Neural cell (in vitro differentiated cells): ENCODE measurements around the gene EIF3D. TPM values are rescaled to one million over a fixed set of nuclear protein-coding genes. Genes with fewer than 3 reads are reported as not detected.

Experiments used
- H2AFZ ChIP-seq: fragments of 200-600, 300-800 bp; sonication (generic), shearing (Covaris generic); 2 replicates; pipeline ENCODE4 v1.6.0; 2014; ENCODE audit warnings: low read depth, mild to moderate bottlenecking, antibody characterized with exemption, low read length, moderate library complexity
- H3F3A ChIP-seq: fragments of 200-600 bp; shearing (Covaris generic); 2 replicates; pipeline ENCODE4 v1.6.1; 2016; ENCODE audit warnings: mild to moderate bottlenecking, moderate library complexity, mixed read lengths, antibody characterized with exemption, low read length; ENCODE audit not compliant: insufficient read depth, poor library complexity, severe bottlenecking
- H3K27ac ChIP-seq: fragments of 200-600, 300-800 bp; sonication (generic), shearing (Covaris generic); 2 replicates; pipeline ENCODE4 v1.5.1; 2014; ENCODE audit warnings: mild to moderate bottlenecking, low read length, moderate library complexity
- H3K27me3 ChIP-seq: fragments of 300-800, 200-600 bp; sonication (generic), shearing (Covaris generic); 2 replicates; pipeline ENCODE4 v1.6.0; 2014; ENCODE audit warnings: mild to moderate bottlenecking, low read depth, low read length, moderate library complexity; ENCODE audit not compliant: insufficient read depth
- H3K36me3 ChIP-seq: fragments of 300-800, 200-600 bp; sonication (generic), shearing (Covaris generic); 2 replicates; pipeline ENCODE4 v1.5.1; 2014; ENCODE audit warnings: mild to moderate bottlenecking, antibody characterized with exemption, low read length, moderate library complexity; ENCODE audit not compliant: insufficient read depth
- H3K4me2 ChIP-seq: fragments of 300-800, 200-600 bp; sonication (generic), shearing (Covaris generic); 2 replicates; pipeline ENCODE4 v1.6.0; 2014; ENCODE audit warnings: mild to moderate bottlenecking, low read length
- H3K4me3 ChIP-seq: fragments of 300-800, 200-600 bp; sonication (generic), shearing (Covaris generic); 2 replicates; pipeline ENCODE4 v1.5.1; 2014; ENCODE audit warnings: mild to moderate bottlenecking, low read length, moderate library complexity
- H3K79me2 ChIP-seq: fragments of 200-600 bp; shearing (Covaris generic); replicated peaks from 2 replicates; pipeline ENCODE4 v1.6.0; 2014; ENCODE audit warnings: mild to moderate bottlenecking, low read length, moderate library complexity; ENCODE audit not compliant: insufficient read depth
- H3K9ac ChIP-seq: fragments of 300-800, 200-600 bp; sonication (generic), shearing (Covaris generic); 2 replicates; pipeline ENCODE4 v1.6.1; 2016; ENCODE audit warnings: mild to moderate bottlenecking, low read length, mixed read lengths
- H3K9me2 ChIP-seq: fragments of 200-600 bp; shearing (Covaris generic); 2 replicates; pipeline ENCODE4 v1.6.1; 2016; ENCODE audit warnings: mild to moderate bottlenecking, low read length, mixed read lengths; ENCODE audit not compliant: insufficient read depth
- H3K9me3 ChIP-seq: fragments of 200-600, 300-800 bp; sonication (generic), shearing (Covaris generic); 2 replicates; pipeline ENCODE4 v1.6.1; 2016; ENCODE audit warnings: mild to moderate bottlenecking, mixed run types, low read length, moderate library complexity, mixed read lengths
- H4K20me1 ChIP-seq: fragments of 200-600 bp; shearing (Covaris generic); 2 replicates; pipeline ENCODE4 v1.6.1; 2016; ENCODE audit warnings: mild to moderate bottlenecking, mixed run types; ENCODE audit not compliant: insufficient read depth
- EP300 ChIP-seq: fragments of 450-650 bp; conservative IDR thresholded peaks from 2 replicates; pipeline ENCODE4 v1.6.1; 2014; ENCODE audit warnings: antibody characterized with exemption, mild to moderate bottlenecking, moderate library complexity; ENCODE audit not compliant: poor library complexity, severe bottlenecking
- EZH2 ChIP-seq: fragments of 200-600, 300-800 bp; shearing (Covaris generic), sonication (generic); IDR thresholded peaks from 2 replicates; pipeline ENCODE4 v1.6.1; 2014; ENCODE audit warnings: antibody characterized with exemption, low read length, borderline replicate concordance, mild to moderate bottlenecking; ENCODE audit not compliant: insufficient read depth, poor library complexity, severe bottlenecking
- MXI1 ChIP-seq: fragments of 450-650 bp; conservative IDR thresholded peaks from 2 replicates; pipeline ENCODE4 v1.6.1; 2014; ENCODE audit warnings: antibody characterized with exemption, mild to moderate bottlenecking; ENCODE audit not compliant: poor library complexity, severe bottlenecking
- POLR2AphosphoS5 ChIP-seq: IDR thresholded peaks from 2 replicates; pipeline ENCODE4 v1.6.1; 2012
- RAD21 ChIP-seq: fragments of 450-650 bp; conservative IDR thresholded peaks from 2 replicates; pipeline ENCODE4 v1.6.1; 2014; ENCODE audit warnings: antibody characterized with exemption, mild to moderate bottlenecking, moderate library complexity
- SMC3 ChIP-seq: fragments of 450-650 bp; conservative IDR thresholded peaks from 2 replicates; pipeline ENCODE4 v1.6.1; 2014; ENCODE audit warnings: antibody characterized with exemption, mild to moderate bottlenecking, moderate library complexity; ENCODE audit not compliant: poor library complexity
- TAF1 ChIP-seq: IDR thresholded peaks from 2 replicates; pipeline ENCODE4 v1.6.1; 2012; ENCODE audit warnings: low read depth
- polyA plus RNA-seq: library from polyadenylated mRNA; depleted of rRNA; stranded (reverse); fragments of >200 nt; gene quantifications from 2 replicates; pipeline ENCODE4 v1.2.3, GENCODE V29; 2014
- TF ChIP-seq, protein P1 (sequence below): fragments of 450-650 bp; IDR thresholded peaks from 2 replicates; pipeline ENCODE4 v1.5.1; 2014; ENCODE audit warnings: antibody characterized with exemption, mild to moderate bottlenecking, moderate library complexity; ENCODE audit not compliant: poor library complexity, severe bottlenecking
- TF ChIP-seq, protein P2 (sequence below): IDR thresholded peaks from 2 replicates; pipeline ENCODE4 v1.6.1; 2012; ENCODE audit warnings: borderline replicate concordance

EIF3D gene
- polyA plus RNA-seq, 1 donor from 2014 or later = 133 TPM

- Histone ChIP-seq H2AFZ (no peak overlapping the region), H3K79me2 (no peaks in the 10 kb centered on the region), H3K27ac (no peak overlapping the region), H3K4me2 (no peak overlapping the region), H3K4me3 (no peak overlapping the region), H4K20me1 (no peaks in the 10 kb centered on the region), H3K9ac (no peak overlapping the region), H3K9me3 (no peaks in the 10 kb centered on the region), H3K9me2 (no peaks in the 10 kb centered on the region), H3F3A (no peaks in the 10 kb centered on the region), H3K36me3 (no peaks in the 10 kb centered on the region), H3K27me3 (no peaks in the 10 kb centered on the region)
- TF ChIP-seq, protein P1, sequence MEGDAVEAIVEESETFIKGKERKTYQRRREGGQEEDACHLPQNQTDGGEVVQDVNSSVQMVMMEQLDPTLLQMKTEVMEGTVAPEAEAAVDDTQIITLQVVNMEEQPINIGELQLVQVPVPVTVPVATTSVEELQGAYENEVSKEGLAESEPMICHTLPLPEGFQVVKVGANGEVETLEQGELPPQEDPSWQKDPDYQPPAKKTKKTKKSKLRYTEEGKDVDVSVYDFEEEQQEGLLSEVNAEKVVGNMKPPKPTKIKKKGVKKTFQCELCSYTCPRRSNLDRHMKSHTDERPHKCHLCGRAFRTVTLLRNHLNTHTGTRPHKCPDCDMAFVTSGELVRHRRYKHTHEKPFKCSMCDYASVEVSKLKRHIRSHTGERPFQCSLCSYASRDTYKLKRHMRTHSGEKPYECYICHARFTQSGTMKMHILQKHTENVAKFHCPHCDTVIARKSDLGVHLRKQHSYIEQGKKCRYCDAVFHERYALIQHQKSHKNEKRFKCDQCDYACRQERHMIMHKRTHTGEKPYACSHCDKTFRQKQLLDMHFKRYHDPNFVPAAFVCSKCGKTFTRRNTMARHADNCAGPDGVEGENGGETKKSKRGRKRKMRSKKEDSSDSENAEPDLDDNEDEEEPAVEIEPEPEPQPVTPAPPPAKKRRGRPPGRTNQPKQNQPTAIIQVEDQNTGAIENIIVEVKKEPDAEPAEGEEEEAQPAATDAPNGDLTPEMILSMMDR = no peak
- TF ChIP-seq, protein P2, sequence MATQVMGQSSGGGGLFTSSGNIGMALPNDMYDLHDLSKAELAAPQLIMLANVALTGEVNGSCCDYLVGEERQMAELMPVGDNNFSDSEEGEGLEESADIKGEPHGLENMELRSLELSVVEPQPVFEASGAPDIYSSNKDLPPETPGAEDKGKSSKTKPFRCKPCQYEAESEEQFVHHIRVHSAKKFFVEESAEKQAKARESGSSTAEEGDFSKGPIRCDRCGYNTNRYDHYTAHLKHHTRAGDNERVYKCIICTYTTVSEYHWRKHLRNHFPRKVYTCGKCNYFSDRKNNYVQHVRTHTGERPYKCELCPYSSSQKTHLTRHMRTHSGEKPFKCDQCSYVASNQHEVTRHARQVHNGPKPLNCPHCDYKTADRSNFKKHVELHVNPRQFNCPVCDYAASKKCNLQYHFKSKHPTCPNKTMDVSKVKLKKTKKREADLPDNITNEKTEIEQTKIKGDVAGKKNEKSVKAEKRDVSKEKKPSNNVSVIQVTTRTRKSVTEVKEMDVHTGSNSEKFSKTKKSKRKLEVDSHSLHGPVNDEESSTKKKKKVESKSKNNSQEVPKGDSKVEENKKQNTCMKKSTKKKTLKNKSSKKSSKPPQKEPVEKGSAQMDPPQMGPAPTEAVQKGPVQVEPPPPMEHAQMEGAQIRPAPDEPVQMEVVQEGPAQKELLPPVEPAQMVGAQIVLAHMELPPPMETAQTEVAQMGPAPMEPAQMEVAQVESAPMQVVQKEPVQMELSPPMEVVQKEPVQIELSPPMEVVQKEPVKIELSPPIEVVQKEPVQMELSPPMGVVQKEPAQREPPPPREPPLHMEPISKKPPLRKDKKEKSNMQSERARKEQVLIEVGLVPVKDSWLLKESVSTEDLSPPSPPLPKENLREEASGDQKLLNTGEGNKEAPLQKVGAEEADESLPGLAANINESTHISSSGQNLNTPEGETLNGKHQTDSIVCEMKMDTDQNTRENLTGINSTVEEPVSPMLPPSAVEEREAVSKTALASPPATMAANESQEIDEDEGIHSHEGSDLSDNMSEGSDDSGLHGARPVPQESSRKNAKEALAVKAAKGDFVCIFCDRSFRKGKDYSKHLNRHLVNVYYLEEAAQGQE = no peak
- TF ChIP-seq TAF1 (no peak), MXI1 (no peak), EP300 (no peak), EZH2 (no peak), SMC3 (no peak), POLR2AphosphoS5 (no peak), RAD21 (no peak)
Measured at GRCh38 chr22:36549033-36549432, 20.1 kb upstream of the EIF3D start.

GRCh38 chr22:36548606-36549005 is 19.6 kb upstream of the EIF3D start:
- Histone ChIP-seq H3K9ac (no peak overlapping the region), H3F3A (no peaks in the 10 kb centered on the region), H3K36me3 (no peaks in the 10 kb centered on the region), H2AFZ (no peak overlapping the region), H3K9me3 (no peaks in the 10 kb centered on the region), H3K27me3 (no peaks in the 10 kb centered on the region), H3K27ac (no peak overlapping the region), H3K79me2 (no peaks in the 10 kb centered on the region), H4K20me1 (no peaks in the 10 kb centered on the region), H3K4me2 (no peak overlapping the region), H3K9me2 (no peaks in the 10 kb centered on the region), H3K4me3 (no peak overlapping the region)
- TF ChIP-seq POLR2AphosphoS5 = no peak

GRCh38 chr22:36546932-36547331 is 18.0 kb upstream of the EIF3D start:
- no peak overlapping the region for H3K4me3 ChIP-seq
- H3F3A ChIP-seq = no peaks in the 10 kb centered on the region
- H3K27ac ChIP-seq = no peak overlapping the region
- no peak overlapping the region for H3K4me2 ChIP-seq
- H3K79me2 ChIP-seq = no peaks in the 10 kb centered on the region
- TF ChIP-seq, protein P2 = no peak
- TF ChIP-seq SMC3 (no peak), EZH2 (no peak), RAD21 (no peak), TAF1 (no peak), MXI1 (no peak), POLR2AphosphoS5 (no peak), EP300 (no peak)
- TF ChIP-seq, protein P1 = no peak
- no peaks in the 10 kb centered on the region for H4K20me1 ChIP-seq
- H3K9ac ChIP-seq = no peak overlapping the region
- no peaks in the 10 kb centered on the region for H3K9me3 ChIP-seq
- H2AFZ ChIP-seq = no peak overlapping the region
- H3K9me2 ChIP-seq = no peaks in the 10 kb centered on the region
- no peaks in the 10 kb centered on the region for H3K36me3 ChIP-seq
- H3K27me3 ChIP-seq = no peaks in the 10 kb centered on the region
